Gastroesophageal sphincter (tissue), 4 donors: ENCODE data around the gene MYBPC1. TPM values are rescaled to one million over a fixed set of nuclear protein-coding genes. Genes with fewer than 3 reads are reported as not detected.

Source experiments
- ATAC-seq: fragments of 150-250 bp; one replicate; pipeline ENCODE4 v1.9.1; 2016; ENCODE audit warnings: mild to moderate bottlenecking, moderate library complexity
- H3K27ac ChIP-seq, 4 donors: fragments of 200-600 bp; sonication (generic) in 3 of 4; 1 replicate in 3 of 4; 2 replicates in 1 of 4; pipeline ENCODE4 v1.5.1; 2016 to 2019
- H3K27me3 ChIP-seq: fragments of 200-600 bp; sonication (generic); one replicate; pipeline ENCODE4 v1.5.1; 2019
- H3K36me3 ChIP-seq, 2 donors: fragments of 200-600 bp; sonication (generic); one replicate each; pipeline ENCODE4 v1.5.1; 2019; ENCODE audit warnings: control low read depth in 1 of 2
- H3K4me1 ChIP-seq, 3 donors: fragments of 200-600 bp; sonication (generic); 1 replicate in 2 of 3; 2 replicates in 1 of 3; pipeline ENCODE4 v1.5.1; 2016 to 2019; ENCODE audit warnings: control low read depth in 2 of 3
- H3K4me3 ChIP-seq, 2 donors: fragments of 200-600 bp; sonication (generic); one replicate each; pipeline ENCODE4 v1.5.1; 2019; ENCODE audit warnings: mild to moderate bottlenecking in 1 of 2, moderate library complexity in 1 of 2
- H3K9me3 ChIP-seq, 3 donors: fragments of 200-600 bp; sonication (generic); one replicate each; pipeline ENCODE4 v1.5.1; 2017 to 2019; ENCODE audit warnings: control low read depth in 2 of 3
- EP300 ChIP-seq: sonication (generic); formaldehyde crosslinking; IDR thresholded peaks from one replicate; pipeline ENCODE4 v1.6.1; 2017; ENCODE audit warnings: antibody characterized with exemption, mild to moderate bottlenecking
- POLR2A ChIP-seq, 2 donors: fragments of 450-650 bp; IDR thresholded peaks; one replicate each; pipeline ENCODE4 v1.6.1; 2017; ENCODE audit warnings: antibody characterized with exemption in 2 of 2, mild to moderate bottlenecking in 2 of 2, moderate library complexity in 1 of 2
- POLR2AphosphoS5 ChIP-seq: sonication (generic); formaldehyde crosslinking; IDR thresholded peaks from one replicate; pipeline ENCODE4 v1.6.1; 2017; ENCODE audit warnings: antibody characterized with exemption
- WGBS, 2 donors: methylation state at CpG; one replicate each; pipeline ENCODE4 v1.1.5; 2018; ENCODE audit warnings: low coverage in 1 of 2; 5-methylcytosine and 5-hydroxymethylcytosine counted together
- total RNA-seq, 4 donors: library from RNA; depleted of rRNA; stranded (reverse); fragments of >200 nt; gene quantifications; one replicate each; pipeline ENCODE4 v1.1.0, GENCODE V29; 2016
- TF ChIP-seq, protein P1 (sequence below), 4 experiments: fragments of 200-600 bp in 2 of 4; fragments of 450-650 bp in 2 of 4; sonication (generic) in 1 of 4; IDR thresholded peaks; one replicate each; pipeline ENCODE4 v1.5.1; 2017 to 2019; ENCODE audit warnings: antibody characterized with exemption in 4 of 4, mild to moderate bottlenecking in 2 of 4, moderate library complexity in 2 of 4

MYBPC1 gene
- total RNA-seq, 4 donors from 2014 or later = 0.15 TPM; not detected in 3

DNA sequence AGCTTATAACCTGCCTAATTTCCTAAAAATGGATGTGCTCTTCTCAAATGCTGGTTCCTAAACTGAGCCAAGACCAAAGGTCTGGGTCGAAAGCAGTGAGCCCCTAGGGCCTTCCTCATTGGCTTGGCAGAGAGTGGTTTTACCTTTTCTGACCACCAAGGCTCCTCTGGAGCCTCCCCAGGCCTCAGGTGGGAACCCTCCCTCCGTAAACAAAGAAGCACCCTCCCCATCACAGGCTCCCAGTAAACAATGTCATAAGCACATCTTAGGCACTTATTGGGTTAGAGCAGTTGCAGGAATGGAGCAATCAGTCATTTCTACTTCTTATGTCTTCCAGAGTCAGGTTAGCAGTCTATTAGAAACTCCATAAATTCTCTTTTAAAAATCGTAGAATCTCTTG, 108.7 kb downstream of the MYBPC1 start:
- WGBS, 2 donors = 81 to 85% methylated on average over 2 to 3 of the region's 3 CpGs

DNA sequence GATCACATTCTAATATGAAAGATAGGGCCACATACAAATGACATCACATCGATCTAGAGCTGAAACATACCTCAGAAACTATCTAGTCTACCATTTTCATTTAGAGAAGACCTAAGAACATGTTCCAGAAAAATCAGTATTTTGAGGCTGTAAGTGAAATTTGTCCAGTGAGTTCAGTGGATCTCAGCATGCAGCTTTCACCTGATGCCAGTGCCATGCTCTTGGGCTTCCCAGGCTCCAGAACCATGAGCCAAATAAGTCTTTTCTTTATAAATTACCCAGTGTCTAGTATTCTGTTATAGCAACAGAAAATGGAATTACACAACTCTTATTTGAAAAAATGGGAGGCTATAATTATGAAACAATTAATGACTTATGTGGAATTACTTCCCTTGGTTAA, 111.6 kb downstream of the MYBPC1 start:
- H3K9me3 ChIP-seq = no peaks in the 10 kb centered on the region
- no peak for ATAC-seq
- TF ChIP-seq POLR2AphosphoS5 (no peak), EP300 (no peak), POLR2A (IDR thresholded peaks at IDR 0.05) (no peak)
- TF ChIP-seq, protein P1, sequence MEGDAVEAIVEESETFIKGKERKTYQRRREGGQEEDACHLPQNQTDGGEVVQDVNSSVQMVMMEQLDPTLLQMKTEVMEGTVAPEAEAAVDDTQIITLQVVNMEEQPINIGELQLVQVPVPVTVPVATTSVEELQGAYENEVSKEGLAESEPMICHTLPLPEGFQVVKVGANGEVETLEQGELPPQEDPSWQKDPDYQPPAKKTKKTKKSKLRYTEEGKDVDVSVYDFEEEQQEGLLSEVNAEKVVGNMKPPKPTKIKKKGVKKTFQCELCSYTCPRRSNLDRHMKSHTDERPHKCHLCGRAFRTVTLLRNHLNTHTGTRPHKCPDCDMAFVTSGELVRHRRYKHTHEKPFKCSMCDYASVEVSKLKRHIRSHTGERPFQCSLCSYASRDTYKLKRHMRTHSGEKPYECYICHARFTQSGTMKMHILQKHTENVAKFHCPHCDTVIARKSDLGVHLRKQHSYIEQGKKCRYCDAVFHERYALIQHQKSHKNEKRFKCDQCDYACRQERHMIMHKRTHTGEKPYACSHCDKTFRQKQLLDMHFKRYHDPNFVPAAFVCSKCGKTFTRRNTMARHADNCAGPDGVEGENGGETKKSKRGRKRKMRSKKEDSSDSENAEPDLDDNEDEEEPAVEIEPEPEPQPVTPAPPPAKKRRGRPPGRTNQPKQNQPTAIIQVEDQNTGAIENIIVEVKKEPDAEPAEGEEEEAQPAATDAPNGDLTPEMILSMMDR (IDR thresholded peaks at IDR 0.05) = no peak
- no peaks in the 10 kb centered on the region for H3K27me3 ChIP-seq
- WGBS, 2 donors = 95% methylated on average over 1 of the region's 1 CpG; no CpG with 5 or more reads in 1 of the 2 donors
- no peak overlapping the region for H3K4me3 ChIP-seq
- H3K36me3 ChIP-seq = no peaks in the 10 kb centered on the region
- peaks cover 0 to 61% (median 12%) of the 10 kb centered on the region in 3 donors for H3K4me1 ChIP-seq
- no peak overlapping the region for H3K27ac ChIP-seq

More for the DNA sequence above, 108.7 kb downstream of the MYBPC1 start:
- H3K27ac ChIP-seq = no peak overlapping the region
- ATAC-seq = no peak
- no peaks in the 10 kb centered on the region for H3K36me3 ChIP-seq
- H3K4me1 ChIP-seq = peaks cover 0 to 75% (median 23%) of the 10 kb centered on the region in 3 donors
- H3K9me3 ChIP-seq = no peaks in the 10 kb centered on the region
- H3K27me3 ChIP-seq = no peaks in the 10 kb centered on the region
- TF ChIP-seq POLR2A (IDR thresholded peaks at IDR 0.05) (no peak), EP300 (no peak), POLR2AphosphoS5 (no peak)
- TF ChIP-seq, protein P1 (IDR thresholded peaks at IDR 0.05) = no peak
- no peak overlapping the region for H3K4me3 ChIP-seq

DNA sequence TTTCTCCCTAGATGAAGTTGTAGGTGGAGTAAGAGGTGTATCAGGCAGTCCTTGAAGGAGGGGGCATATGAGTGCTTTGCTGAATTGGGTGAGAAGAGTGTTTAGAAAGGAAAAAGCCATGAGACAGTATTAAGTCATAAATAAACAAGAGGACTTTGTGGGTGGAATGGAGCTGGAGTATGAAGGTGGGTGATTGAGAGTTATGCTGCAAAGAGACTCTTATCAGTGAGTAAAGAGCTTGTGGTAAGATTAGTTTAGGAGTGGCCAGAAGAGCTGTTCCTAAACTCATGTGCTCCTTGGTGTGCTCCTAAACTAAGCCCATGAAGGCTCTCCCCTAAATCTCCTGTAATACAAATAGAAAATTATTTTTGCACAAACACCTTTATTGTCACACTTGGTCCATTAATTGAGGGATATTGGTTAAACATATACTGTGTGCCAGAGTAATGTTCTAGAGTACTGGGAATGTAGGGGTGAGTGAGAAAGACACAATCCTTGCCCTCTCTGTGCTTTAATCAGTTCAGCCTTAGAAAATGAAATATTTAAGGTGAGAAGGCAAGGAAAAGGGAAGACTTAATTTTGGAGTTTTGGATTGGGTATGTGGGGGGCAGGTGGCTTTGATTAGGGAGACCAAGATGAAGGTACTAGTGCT, 112.5 kb downstream of the MYBPC1 start:
- Histone ChIP-seq H3K27me3 (no peaks in the 10 kb centered on the region), H3K4me1 (peaks cover 0 to 57% (median 12%) of the 10 kb centered on the region in 3 donors), H3K36me3 (no peaks in the 10 kb centered on the region), H3K4me3 (no peak overlapping the region), H3K27ac (no peak overlapping the region), H3K9me3 (no peaks in the 10 kb centered on the region)
- no peak for TF ChIP-seq POLR2A (IDR thresholded peaks at IDR 0.05)
- TF ChIP-seq POLR2AphosphoS5 = no peak
- no peak for TF ChIP-seq EP300
- TF ChIP-seq, protein P1 (IDR thresholded peaks at IDR 0.05) = no peak
- ATAC-seq = no peak

DNA sequence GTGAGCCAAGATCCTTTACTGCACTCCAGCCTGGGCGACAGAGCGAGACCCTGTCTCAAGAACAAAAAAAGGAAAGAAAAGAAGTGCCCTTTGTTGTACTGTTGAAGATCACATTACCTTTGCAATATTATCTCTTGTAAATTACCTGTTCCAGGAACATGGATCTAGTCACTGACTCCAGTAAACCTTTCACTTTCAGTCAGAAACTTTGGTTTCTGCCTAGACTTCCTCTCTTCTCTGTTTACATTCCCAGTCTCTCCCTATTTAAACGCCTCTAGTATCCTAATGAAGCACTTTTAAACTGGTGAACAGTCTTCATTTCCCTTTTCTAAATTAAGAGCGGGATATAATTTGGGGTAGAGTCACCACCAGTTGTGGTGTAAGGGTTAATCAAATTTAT, 115.5 kb downstream of the MYBPC1 start:
- TF ChIP-seq EP300 (no peak), POLR2AphosphoS5 (no peak), POLR2A (IDR thresholded peaks at IDR 0.05) (no peak)
- TF ChIP-seq, protein P1 (IDR thresholded peaks at IDR 0.05) = no peak
- H3K4me1 ChIP-seq = peaks cover 0 to 69% (median 13%) of the 10 kb centered on the region in 3 donors
- H3K36me3 ChIP-seq = no peaks in the 10 kb centered on the region
- no peak overlapping the region for H3K4me3 ChIP-seq
- H3K27ac ChIP-seq = no peak overlapping the region
- H3K27me3 ChIP-seq = no peaks in the 10 kb centered on the region
- ATAC-seq = no peak
- no peaks in the 10 kb centered on the region for H3K9me3 ChIP-seq
- 77 to 88% methylated on average over 1 to 4 of the region's 4 CpGs for WGBS, 2 donors

DNA sequence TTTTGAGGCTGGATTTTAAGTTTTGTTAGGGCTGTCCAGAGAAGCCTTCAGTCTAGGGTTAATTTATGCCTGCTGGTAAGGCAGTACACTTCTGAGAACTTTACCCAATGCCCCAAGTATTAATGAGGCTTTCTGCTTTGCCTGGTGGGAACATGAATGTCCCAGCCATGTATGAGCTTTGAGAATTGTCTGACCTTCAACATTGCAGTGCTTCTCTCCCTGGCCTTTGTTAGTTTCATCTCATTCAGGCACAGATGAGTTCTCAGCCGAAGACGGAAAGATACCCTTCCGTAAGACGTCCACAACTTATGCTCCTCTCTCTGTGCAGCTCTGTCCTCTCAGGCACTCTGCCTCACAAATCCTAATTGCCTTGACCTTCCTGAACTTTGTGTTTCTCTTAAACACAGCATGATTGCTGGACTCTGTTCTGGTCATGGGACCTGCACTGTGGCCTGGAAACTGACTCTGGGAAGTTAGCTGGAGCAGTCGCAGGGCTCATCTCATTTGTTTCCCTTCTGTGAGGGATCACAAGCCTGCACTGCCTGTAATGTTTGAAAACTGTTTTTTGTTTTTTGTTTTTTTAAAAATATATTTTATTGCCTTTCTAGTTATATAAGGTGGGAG, 118.4 kb downstream of the MYBPC1 start:
- Histone ChIP-seq H3K4me3 (no peak overlapping the region), H3K9me3 (no peaks in the 10 kb centered on the region), H3K27me3 (no peaks in the 10 kb centered on the region), H3K4me1 (peaks cover 0 to 48% (median 13%) of the 10 kb centered on the region in 3 donors), H3K36me3 (peaks cover 0 to 10% of the 10 kb centered on the region in 2 donors), H3K27ac (peak overlapping the region; percentile 29 to 54 (median 46))
- TF ChIP-seq EP300 = no peak
- WGBS, 2 donors = 29 to 55% methylated on average over 1 to 5 of the region's 5 CpGs
- peak; percentile 79 for ATAC-seq
